K562 (cell line): ENCODE results near the gene MAPRE2. TPM values are rescaled to one million over a fixed set of nuclear protein-coding genes. Genes with fewer than 3 reads are reported as not detected.

Experiments used
- ATAC-seq: fragments of 200-7000 bp; cut with Tn5 transposase; 3 replicates; pipeline ENCODE4 v1.9.1; 2020; ENCODE audit warnings: moderate library complexity
- BruUV-seq: library from RNA; stranded (reverse); fragments of 400-500 nt; replicated peaks from 2 replicates; lab custom pipeline; 2021; lab: Mats Ljungman, UMichigan
- CTCF ChIA-PET: fragments of 300-600 bp; formaldehyde crosslinking; extraction: SDS; loops from one replicate; lab custom pipeline; 2021; ENCODE audit warnings: low intra/inter-chr PET ratio; lab: Yijun Ruan, JAX
- POLR2A ChIA-PET: fragments of 300-600, 350-650 bp; sonication (Branson Sonifier 250); formaldehyde crosslinking; extraction: SDS; loops from one replicate; lab custom pipeline; 2021; ENCODE audit warnings: antibody characterized with exemption, inconsistent platforms; lab: Yijun Ruan, JAX
- DNase-seq, 4 experiments: peaks; one replicate each; pipeline versions ENCODE4 v3.0.0 to v3.0.0-alpha.2; 2011 to 2018; ENCODE audit warnings: low spot score in 3 of 4, mixed read lengths in 3 of 4; ENCODE audit errors: extremely low read depth in 1 of 4
- FAIRE-seq: peaks from 2 replicates; lab custom pipeline; 2011; peaks lifted over from hg19 to GRCh38; lab: Jason Lieb, UNC
- H2AFZ ChIP-seq: 2 replicates; pipeline ENCODE4 v1.6.0; 2011; ENCODE audit warnings: low read depth, low read length, control low read depth, inconsistent platforms
- H3K27ac ChIP-seq: fragments of 200-600 bp; 3 replicates; pipeline ENCODE4 v1.8.0; 2011; ENCODE audit warnings: low read depth, mild to moderate bottlenecking, control low read depth, inconsistent platforms, low read length, moderate library complexity, mixed read lengths; ENCODE audit errors: extremely low read depth
- H3K27me3 ChIP-seq, 2 experiments: fragments of 300-600 bp in 1 of 2; 2 replicates in 1 of 2; 3 replicates in 1 of 2; pipeline versions ENCODE4 v1.6.0 to v1.8.0; 2011; ENCODE audit warnings: inconsistent platforms in 2 of 2, low read length in 2 of 2, mild to moderate bottlenecking in 1 of 2, mixed read lengths in 1 of 2, moderate library complexity in 1 of 2; ENCODE audit not compliant: control insufficient read depth in 2 of 2, insufficient read depth in 2 of 2
- H3K36me3 ChIP-seq: fragments of 300-600 bp; 3 replicates; pipeline ENCODE4 v1.8.0; 2011; ENCODE audit warnings: mild to moderate bottlenecking, low read length, inconsistent platforms; ENCODE audit not compliant: control insufficient read depth, insufficient read depth
- H3K4me1 ChIP-seq, 2 experiments: fragments of 200-600 bp in 1 of 2; replicated peaks in 1 of 2; 2 replicates in 1 of 2; 3 replicates in 1 of 2; pipeline versions ENCODE4 v1.5.1 to v1.8.0; 2011; ENCODE audit warnings: inconsistent platforms in 2 of 2, low read length in 2 of 2, mild to moderate bottlenecking in 1 of 2, mixed read lengths in 1 of 2, moderate library complexity in 1 of 2; ENCODE audit not compliant: control insufficient read depth in 2 of 2, insufficient read depth in 2 of 2
- H3K4me2 ChIP-seq: 2 replicates; pipeline ENCODE4 v1.6.1; 2011; ENCODE audit warnings: low read length, control low read depth, inconsistent platforms, mixed read lengths; ENCODE audit not compliant: insufficient read depth
- H3K4me3 ChIP-seq: fragments of 200-600 bp; sonication (generic), shearing (Covaris generic); 2 replicates; pipeline ENCODE4 v1.5.1; 2016; ENCODE audit warnings: control low read depth, inconsistent platforms
- H3K79me2 ChIP-seq: fragments of 200-600 bp; 3 replicates; pipeline ENCODE4 v1.8.0; 2011; ENCODE audit warnings: low read length, inconsistent platforms; ENCODE audit not compliant: control insufficient read depth, insufficient read depth
- H3K9ac ChIP-seq, 2 experiments: 2 replicates each; pipeline versions ENCODE4 v1.6.0 to v1.6.1; 2011; ENCODE audit warnings: low read depth in 2 of 2, low read length in 2 of 2, control low read depth in 1 of 2, inconsistent platforms in 1 of 2, mild to moderate bottlenecking in 1 of 2, mixed read lengths in 1 of 2; ENCODE audit not compliant: insufficient read depth in 1 of 2
- H3K9me1 ChIP-seq: one replicate; pipeline ENCODE4 v1.6.0; 2011; ENCODE audit warnings: inconsistent platforms, mild to moderate bottlenecking, low read length, moderate library complexity; ENCODE audit not compliant: control insufficient read depth, insufficient read depth
- H3K9me3 ChIP-seq: replicated peaks from 2 replicates; pipeline ENCODE4 v1.5.1; 2011; ENCODE audit warnings: low read depth, low read length, inconsistent platforms; ENCODE audit not compliant: control insufficient read depth, insufficient read depth
- H4K20me1 ChIP-seq: replicated peaks from 2 replicates; pipeline ENCODE4 v1.6.1; 2011; ENCODE audit warnings: low read length, inconsistent platforms, mixed read lengths; ENCODE audit not compliant: control insufficient read depth, insufficient read depth
- CEBPB ChIP-seq: fragments of 450-650 bp; IDR thresholded peaks from 2 replicates; pipeline ENCODE4 v1.6.1; 2016; ENCODE audit warnings: missing genetic modification characterization, missing compliant biosample characterization
- CEBPG ChIP-seq, 3 experiments: fragments of 200-800 bp in 1 of 3; sonication (Bioruptor generic) in 1 of 3; sonication (generic) in 1 of 3; formaldehyde crosslinking in 1 of 3; IDR thresholded peaks in 2 of 3; conservative IDR thresholded peaks in 1 of 3; 2 replicates each; pipeline versions ENCODE4 v1.6.1 to v1.8.0; 2016 to 2022; ENCODE audit warnings: missing compliant biosample characterization in 2 of 3, missing genetic modification characterization in 2 of 3, mild to moderate bottlenecking in 1 of 3, missing genetic modification reagents in 1 of 3
- ID3 ChIP-seq, 2 experiments: fragments of 250-450 bp in 1 of 2; fragments of 450-650 bp in 1 of 2; sonication (Bioruptor Pico) in 1 of 2; IDR thresholded peaks; 2 replicates each; pipeline versions ENCODE4 v1.6.1 to v1.8.0; 2016 to 2021; ENCODE audit warnings: mild to moderate bottlenecking in 2 of 2, moderate library complexity in 2 of 2, missing compliant biosample characterization in 1 of 2, missing genetic modification characterization in 1 of 2
- ZNF395 ChIP-seq: fragments of 200-800 bp; sonication (Bioruptor generic); IDR thresholded peaks from 2 replicates; pipeline ENCODE4 v1.6.1; 2017; ENCODE audit warnings: missing genetic modification characterization, missing compliant biosample characterization
- WGBS: fragments of 100-300 bp; shearing (Covaris generic); methylation state at CpG from one replicate; pipeline ENCODE4 v1.1.6; 2016; ENCODE audit warnings: low coverage, mixed read lengths; ENCODE audit not compliant: insufficient coverage; ENCODE audit errors: missing lambda C conversion rate; 5-methylcytosine and 5-hydroxymethylcytosine counted together
- in situ Hi-C: fragments of 300-500 bp; cut with MboI; formaldehyde crosslinking; loops from 4 replicates; pipeline ENCODE4 v1.15.0; 2018; ENCODE audit warnings: inconsistent platforms, mixed read lengths
- intact Hi-C: fragments of 100-400 bp; cut with micrococcal nuclease; formaldehyde crosslinking; loops from 2 replicates; pipeline ENCODE4 v1.14.2; 2022
- polyA plus RNA-seq, 8 experiments: library from polyadenylated mRNA; depleted of rRNA in 4 of 8; stranded (reverse) in 5 of 8; unstranded in 3 of 8; fragments of >200 nt; fragmentation: Nextera tagmentation in 2 of 8; fragmentation: Illumina TruSeq in 1 of 8; extraction: Ambion mirVana in 2 of 8; extraction: Trizol in 1 of 8; gene quantifications; 2 replicates each; pipeline versions ENCODE4 v1.2.1 to v1.2.3, GENCODE V29; 2011 to 2014; ENCODE audit warnings: inconsistent platforms in 1 of 8, missing spikeins in 1 of 8
- total RNA-seq, 7 experiments: library from RNA; depleted of rRNA in 6 of 7; stranded (reverse); fragments of >200 nt in 6 of 7; fragmentation: Illumina TruSeq in 2 of 7; extraction: Trizol in 2 of 7; gene quantifications; 2 replicates each; pipeline versions ENCODE4 v1.2.1 to v1.2.3, GENCODE V29; 2011 to 2021; ENCODE audit warnings: low replicate concordance in 1 of 7

MAPRE2 gene
- total and polyA plus RNA-seq, 9 of the 15 experiments (the other 6 are each of a cell fraction or from before 2014, with no cell fraction given), result 32.3 to 70.7 (median 40.7) TPM

GRCh38 chr18:35086704-35087103 is 45.5 kb downstream of the MAPRE2 start:
- Histone ChIP-seq H3K27me3 (no peaks in the 10 kb centered on the region), H3K9me3 (no peaks in the 10 kb centered on the region), H3K36me3 (no peaks in the 10 kb centered on the region), H3K9ac (no peak overlapping the region), H3K27ac (no peak overlapping the region), H4K20me1 (no peaks in the 10 kb centered on the region), H2AFZ (no peak overlapping the region), H3K79me2 (0 out of 3 replicates have a peak, but pooled peaks cover 4% of the 10 kb centered on the region), H3K9me1 (no peaks in the 10 kb centered on the region), H3K4me2 (no peak overlapping the region), H3K4me1 (peaks cover 0 to 11% of the 10 kb centered on the region in 2 experiments; a peak in 2 of 5 replicates), H3K4me3 (no peak overlapping the region)
- in situ Hi-C loops (no loop called here), intact Hi-C loops (no loop called here)
- TF ChIP-seq ID3 (CRISPR knock-in tag; IDR thresholded peaks at IDR 0.05), result no peak
- no peak for TF ChIP-seq ID3 (tag; IDR thresholded peaks at IDR 0.05)
- TF ChIP-seq CEBPB (tag), result peak; percentile 82
- TF ChIP-seq ZNF395 (CRISPR knock-in tag), result no peak
- TF ChIP-seq CEBPG (CRISPR knock-in tag; IDR thresholded peaks at IDR 0.05), result no peak
- TF ChIP-seq CEBPG (tag; conservative IDR thresholded peaks at IDR 0.05 in 1 of 2, IDR thresholded peaks at IDR 0.05 in 1 of 2), result peak; percentile 27 to 91; a peak in 2 of 4 replicates
- WGBS, result 88% methylated on average over 2 of the region's 2 CpGs
- ChIA-PET POLR2A (interaction anchor here (1.2 kb wide), 1 partner anchor 10 kb away, joined by 5 read pairs; no protein-coding TSS in a partner anchor), CTCF (no interaction called here)
- no peak for DNase-seq
- ATAC-seq, result no peak
- BruUV-seq, result no TSS peak
- FAIRE-seq, result no peak
